ENCODE data around the gene CD27.

The CD27 gene

DNA sequence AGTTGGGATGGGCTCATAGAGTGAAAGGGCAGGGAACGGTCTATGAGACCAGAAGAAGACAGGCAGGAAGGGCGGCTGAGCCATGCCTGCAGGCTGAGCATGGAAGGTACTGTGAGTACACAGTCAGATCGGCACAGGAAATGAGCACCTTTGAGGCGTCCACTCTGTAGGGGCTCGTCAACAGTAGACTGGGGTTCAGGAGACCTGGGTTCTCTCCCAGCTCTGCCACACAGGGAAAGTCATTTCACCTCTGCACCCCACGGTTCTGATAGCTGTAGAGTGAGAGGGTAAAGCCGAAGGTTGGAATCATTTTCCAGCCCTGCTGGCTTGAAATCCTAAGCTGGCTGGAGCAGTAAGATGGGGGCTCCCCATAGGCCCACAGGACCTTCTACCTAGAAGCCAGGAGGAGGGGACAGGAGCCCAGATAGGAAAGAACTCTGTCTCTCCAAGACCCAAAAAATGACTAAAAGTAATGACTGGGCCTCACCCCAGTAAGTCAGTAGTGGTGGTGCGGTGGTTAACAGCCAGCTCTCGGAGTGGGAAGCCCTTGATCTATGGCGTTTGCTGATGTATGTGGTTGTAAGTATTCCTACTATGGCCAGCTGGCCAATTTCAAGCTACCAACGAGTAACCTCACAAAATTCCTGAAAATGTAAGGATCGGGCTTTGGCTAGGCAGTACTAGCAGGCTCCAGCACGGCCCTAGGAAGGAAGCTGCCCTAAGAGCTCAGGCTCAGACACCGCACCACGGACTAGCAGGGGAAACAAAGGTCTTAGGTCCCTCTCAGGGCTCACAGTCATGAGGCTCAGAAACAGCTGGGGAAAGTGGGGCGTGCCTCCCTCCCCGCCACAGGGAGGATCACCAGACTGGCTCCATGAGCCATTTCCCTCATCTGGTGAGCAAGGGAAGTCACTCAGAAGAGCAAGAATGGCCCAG, 10.3 kb upstream of the CD27 start:
- FAIRE-seq: no peak

GRCh38 chr12:6435961-6436715, 8.6 kb upstream of the CD27 start:
- no peak for FAIRE-seq

DNA sequence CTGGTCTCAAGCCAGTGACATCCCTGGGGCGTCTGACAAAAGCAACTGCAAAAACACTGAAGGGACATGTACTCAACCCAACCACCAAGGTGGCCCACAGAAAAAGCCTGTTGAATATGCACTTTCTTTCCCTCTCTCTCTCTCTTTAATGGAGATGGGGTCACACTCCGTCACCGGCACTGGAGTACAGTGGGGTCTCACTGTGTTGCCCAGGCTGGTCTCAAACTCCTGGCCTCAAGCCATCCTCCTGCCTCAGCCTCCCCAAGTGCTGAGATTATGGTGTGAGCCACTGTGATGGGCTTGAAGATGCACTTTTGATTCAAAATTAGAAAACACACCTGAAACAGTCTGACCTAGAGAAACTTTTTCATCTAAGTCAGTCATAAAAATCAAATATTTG, 7.2 kb upstream of the CD27 start:
- FAIRE-seq: no peak

GRCh38 chr12:6438345-6438744, 6.4 kb upstream of the CD27 start:
- no peak for FAIRE-seq

- FAIRE-seq: no peak
Observed at GRCh38 chr12:6440391-6440790, 4.4 kb upstream of the CD27 start.

GRCh38 chr12:6442836-6443235, 1.9 kb upstream of the CD27 start:
- no peak for FAIRE-seq

DNA sequence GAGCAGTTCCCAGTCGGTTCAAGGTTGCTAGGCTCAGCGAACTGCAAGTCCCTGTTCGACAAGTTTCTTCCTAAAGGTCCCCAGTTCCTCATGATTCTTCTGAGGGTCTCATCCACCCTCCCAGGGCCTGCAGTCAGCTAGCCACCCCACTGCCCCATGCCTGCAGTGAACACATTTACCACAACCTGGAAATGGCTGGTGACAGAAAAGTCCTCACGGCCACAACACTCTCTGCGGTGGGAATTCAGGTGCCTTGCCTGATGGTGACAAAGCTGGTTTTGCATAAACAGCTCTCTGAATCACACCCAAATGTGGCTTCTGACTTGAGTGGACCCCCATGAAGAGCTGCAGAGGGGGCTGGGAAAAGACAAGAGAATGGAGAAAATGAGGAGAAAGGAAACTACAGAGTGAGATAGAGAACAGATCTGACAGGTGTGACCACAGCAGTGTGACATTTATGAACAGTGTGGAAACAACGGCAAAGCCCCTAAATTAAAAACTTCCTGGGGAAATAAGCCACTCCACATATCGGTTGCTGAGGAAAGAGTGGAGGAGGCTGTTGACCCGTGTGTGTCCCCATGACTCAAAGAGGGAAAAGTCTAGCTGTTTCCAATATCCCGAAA, 1.3 kb upstream of the CD27 start:
- FAIRE-seq: no peak

DNA sequence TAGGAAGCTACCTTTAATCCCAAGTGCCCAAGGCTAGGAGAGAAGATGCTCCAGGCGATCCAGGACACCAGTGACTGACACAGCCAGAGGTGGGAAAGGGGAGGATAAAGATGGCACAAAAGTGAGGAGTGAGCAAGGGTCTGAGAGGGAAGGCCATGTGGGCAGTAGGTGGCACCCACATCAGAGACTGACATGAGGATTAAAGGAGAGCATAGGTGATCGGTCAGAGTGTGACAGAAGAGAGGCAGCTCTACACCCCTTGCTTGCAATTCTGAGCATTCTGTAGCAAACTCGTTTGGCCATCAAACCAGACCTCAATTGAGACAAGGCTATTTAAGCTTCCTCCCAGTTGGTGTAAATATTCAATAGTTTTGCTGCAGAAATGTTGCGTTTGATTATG, 724 bp upstream of the CD27 start:
- FAIRE-seq: no peak

DNA sequence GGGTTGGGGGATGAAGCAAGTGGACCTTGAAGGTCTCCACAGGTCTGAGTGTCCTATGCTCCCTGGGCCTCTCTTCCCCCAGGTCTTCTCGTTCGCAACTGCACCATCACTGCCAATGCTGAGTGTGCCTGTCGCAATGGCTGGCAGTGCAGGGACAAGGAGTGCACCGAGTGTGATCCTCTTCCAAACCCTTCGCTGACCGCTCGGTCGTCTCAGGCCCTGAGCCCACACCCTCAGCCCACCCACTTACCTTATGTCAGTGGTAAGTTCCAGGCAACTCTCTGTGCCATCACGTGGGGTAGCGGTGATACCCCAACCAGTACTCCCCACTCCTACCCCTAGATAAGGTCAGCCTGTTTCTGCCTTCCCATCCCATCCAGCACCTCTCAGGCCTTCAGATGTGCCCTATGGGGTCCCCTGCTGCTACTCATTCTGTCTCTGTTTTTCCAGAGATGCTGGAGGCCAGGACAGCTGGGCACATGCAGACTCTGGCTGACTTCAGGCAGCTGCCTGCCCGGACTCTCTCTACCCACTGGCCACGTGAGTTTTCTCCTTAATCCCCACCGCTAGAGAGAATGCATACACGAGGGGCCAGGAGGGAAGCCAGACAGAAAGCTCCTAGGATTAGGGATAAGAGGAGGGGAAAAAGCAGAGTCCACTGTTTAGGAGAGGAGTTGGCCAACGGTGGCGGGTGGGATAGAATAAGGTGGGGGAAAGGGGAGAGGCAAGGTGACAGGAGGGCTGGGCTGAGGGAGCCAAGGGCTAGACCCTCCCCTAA, 5.5 kb downstream of the CD27 start:
- no peak for FAIRE-seq

DNA sequence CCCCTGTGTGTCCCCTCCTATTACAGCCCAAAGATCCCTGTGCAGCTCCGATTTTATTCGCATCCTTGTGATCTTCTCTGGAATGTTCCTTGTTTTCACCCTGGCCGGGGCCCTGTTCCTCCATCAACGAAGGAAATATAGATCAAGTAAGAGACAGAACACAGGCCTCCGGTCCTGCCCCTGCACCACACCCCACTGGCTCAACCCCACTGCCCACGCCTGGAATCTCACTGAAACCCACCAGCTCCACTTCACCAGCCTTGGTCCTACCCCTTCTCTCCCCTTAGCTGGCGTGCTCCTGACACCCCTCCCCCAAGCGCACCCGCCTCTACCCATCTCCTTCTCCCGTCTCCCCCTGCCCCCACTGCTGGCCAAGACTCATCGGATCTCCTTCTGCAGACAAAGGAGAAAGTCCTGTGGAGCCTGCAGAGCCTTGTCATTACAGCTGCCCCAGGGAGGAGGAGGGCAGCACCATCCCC, 6.2 kb downstream of the CD27 start:
- FAIRE-seq: no peak

- FAIRE-seq: no peak
Observed at GRCh38 chr12:6451348-6452244, 6.8 kb downstream of the CD27 start, which contains the start of gene TAPBPL. Gene TAPBPL, plus strand, starts transcription at chr12:6452042. Its CDS starts 207 bp downstream, at chr12:6452249.

- FAIRE-seq: no peak
Observed at GRCh38 chr12:6452245-6452943, 7.6 kb downstream of the CD27 start.

DNA sequence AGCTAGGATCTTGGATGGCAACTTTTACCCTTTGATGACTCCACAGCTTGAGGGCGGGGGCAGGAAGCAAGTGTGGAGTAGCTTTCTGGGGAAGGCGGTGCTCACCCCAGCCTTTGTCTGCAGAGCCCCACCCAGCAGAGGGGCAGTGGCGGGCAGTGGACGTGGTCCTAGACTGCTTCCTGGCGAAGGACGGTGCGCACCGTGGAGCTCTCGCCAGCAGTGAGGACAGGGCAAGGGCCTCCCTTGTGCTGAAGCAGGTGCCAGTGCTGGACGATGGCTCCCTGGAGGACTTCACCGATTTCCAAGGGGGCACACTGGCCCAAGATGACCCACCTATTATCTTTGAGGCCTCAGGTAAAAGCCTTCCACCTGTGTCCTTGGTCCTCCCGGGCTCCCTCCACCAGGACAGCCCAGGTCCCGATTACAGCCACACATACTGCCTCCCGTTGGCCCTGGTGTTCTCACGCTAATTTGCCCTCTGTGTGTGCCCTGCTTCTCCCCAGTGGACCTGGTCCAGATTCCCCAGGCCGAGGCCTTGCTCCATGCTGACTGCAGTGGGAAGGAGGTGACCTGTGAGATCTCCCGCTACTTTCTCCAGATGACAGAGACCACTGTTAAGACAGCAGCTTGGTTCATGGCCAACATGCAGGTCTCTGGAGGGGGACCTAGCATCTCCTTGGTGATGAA, 8.3 kb downstream of the CD27 start:
- FAIRE-seq: no peak

GRCh38 chr12:6457220-6457945, 12.6 kb downstream of the CD27 start:
- FAIRE-seq: no peak

- no peak for FAIRE-seq
Observed at GRCh38 chr12:6458281-6459003, 13.7 kb downstream of the CD27 start.

DNA sequence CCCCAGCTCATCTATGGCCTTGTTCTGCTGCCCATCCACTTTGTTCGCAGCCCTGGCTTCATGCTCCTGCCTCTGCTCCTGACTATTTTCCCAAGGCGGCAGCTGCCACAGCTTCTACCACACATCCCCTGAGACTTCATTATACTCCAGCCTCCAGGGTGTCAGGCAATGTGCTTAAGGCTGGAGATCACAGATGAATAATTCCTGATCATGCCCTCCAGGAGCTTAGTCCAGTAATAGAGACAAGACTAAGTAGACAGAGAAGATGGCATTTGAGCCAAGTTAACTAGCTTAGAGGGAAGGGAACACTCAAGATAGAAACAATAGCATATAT, 14.2 kb downstream of the CD27 start:
- no peak for FAIRE-seq

- FAIRE-seq: no peak
Observed at GRCh38 chr12:6460751-6461371, 16.1 kb downstream of the CD27 start.

All from A204.1 (cell line).